GM19467 (cell line): Measurements from ENCODE around the gene PHYKPL.

Experiments used
- ATAC-seq: cut with Tn5 transposase; IDR thresholded peaks from one replicate; pipeline ENCODE4 v1.9.1; 2021; ENCODE audit warnings: mild to moderate bottlenecking, moderate library complexity; ENCODE audit not compliant: unreplicated experiment

Gene PHYKPL

GRCh38 chr5:178232124-178232919 is at the start of gene PHYKPL:
TSS of gene PHYKPL (minus strand) at chr5:178232802. CDS start at chr5:178232550, 252 bp downstream.
- ATAC-seq = peak; percentile 54

- ATAC-seq = no peak
Measured at GRCh38 chr5:178282391-178282790, 49.8 kb upstream of the PHYKPL start.

GRCh38 chr5:178281331-178281730 is 48.7 kb upstream of the PHYKPL start:
- ATAC-seq = no peak

DNA sequence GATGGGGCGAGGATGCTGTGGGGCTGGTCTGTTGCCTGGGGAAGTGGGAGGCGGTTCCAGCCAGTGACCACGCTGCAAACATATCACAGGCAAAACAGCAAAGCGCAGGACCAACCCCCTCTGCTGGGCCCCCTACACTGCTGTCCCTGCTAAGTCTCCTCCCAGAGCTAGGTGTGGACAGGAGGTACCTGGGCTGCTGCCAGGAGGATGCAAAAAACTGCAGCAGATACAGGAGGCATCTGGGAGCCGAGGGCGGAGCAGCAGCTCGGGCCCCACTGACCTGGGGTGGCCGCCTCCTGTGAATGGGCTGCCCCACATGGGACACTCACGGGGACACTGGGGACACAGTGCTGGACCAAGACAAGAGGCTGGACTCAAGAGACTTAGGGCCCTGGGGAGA is 48.0 kb upstream of the PHYKPL start:
- ATAC-seq = no peak

DNA sequence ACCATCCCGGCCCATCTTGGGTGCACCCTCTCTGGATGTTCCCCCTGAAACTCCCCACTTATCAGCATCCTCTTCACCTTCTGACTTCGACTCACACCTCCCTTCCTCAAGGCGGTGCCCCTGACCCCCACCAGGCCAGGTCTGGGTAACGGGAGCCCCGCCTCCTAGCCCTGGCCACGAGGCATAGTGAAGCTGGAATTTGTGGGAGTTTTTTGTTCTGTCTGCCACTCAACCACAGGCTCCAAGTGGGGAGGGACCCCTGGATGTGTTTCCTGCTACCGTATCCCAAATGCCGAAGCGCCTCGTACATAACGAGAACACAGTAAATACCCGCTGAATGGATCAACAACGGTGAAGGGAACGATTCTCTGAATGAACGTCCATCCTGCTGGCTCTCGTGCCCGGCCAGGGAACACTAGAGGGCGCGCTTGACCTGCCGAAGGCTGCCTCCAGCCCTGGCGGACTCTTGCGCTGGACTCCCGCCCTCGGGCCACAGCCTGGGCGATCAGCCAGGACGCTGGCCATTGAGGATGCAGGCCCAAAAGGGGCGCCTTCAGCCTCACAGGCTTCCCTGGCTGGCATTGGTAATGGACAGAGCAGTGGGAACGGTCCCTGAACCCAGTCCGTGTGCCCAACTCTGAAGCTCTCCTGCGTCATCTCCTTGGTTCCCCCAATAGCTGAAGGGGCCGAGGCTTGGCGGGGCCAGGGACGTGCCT is 47.3 kb upstream of the PHYKPL start:
- no peak for ATAC-seq

DNA sequence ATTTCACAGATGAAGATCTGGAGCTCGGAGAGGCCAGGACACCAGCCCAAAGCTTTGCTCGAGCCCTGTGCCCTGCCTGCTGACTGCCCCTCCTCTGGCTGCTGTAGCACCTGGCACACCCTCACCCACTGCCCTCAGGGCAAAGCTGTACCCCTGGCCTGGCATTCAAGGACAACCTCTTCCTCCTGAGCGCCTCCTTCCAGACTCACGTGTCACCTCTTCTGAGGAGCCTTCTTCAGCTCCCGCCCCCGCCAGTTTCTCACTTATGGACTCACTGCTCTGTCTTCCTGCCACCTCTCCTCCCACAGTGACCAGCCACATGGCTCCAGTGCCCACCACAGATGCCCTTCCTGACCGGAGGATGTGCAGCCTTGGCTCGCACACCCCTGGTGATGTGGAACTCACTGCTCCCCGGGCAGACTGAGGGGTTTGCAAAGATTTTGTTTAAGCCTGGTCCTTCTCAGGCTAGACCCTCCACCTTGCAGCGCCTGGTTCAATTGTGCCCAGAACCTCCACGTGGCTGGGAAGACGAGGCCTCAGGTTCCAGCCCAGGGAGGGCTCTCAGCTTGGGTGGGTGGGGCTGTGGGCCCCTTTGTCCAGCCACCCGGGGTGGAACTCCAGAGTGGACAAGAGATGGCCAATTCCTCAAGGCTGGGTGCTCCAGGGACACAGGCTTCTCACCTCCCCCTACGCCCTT is 46.6 kb upstream of the PHYKPL start:
- ATAC-seq = no peak

DNA sequence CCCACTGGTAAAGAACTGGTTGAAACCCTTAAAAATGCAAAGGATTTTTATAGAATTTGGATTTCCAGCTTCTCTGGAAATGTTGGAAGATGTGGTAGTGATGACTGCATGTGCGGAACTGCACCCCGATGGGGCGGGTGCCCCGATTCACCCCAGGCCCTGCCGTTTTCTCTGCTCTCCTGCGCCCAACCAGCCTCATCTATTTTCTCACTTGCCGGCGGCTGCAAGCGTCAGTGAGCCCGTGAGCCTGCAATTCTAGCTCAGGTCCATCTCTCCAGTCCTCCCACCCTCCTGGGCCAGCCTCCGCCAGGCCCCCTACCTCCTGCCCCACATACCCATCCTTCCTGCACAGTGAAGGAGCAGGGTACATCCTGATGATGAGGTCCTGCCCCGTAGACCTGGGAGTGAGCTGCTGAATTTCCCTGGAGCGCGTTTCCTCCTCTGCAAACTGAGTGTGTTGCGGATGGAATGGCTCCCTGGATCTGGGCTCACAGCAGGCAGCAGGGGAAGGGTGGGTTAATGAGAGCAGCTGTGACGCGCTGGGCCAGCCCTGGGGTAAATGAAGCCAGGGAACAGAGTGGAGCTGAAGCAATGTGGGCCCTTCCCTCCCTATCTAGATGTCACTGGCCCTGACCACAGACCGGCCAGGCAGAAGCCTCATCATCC is 45.9 kb upstream of the PHYKPL start:
- ATAC-seq = no peak

DNA sequence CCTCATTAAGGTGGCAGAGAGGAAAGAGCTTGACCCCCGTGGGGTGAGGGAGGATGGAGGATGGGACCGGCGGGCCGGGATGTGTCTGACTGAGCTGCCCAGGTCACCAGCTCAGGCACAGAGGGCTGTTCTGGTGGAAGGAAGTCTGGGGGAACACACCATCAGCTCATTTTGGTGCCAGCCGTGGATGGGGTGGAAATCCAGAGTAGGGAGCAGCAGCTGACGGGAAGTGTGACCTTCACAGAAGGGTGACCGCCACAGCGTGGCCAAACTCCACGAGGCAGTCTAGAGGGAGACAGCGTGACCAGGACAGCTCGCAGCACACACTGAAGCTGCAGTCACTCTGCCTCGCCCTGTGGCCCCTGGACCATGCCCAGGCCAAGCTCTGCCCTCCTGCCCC is 45.3 kb upstream of the PHYKPL start:
- no peak for ATAC-seq

GRCh38 chr5:178277346-178277745 is 44.7 kb upstream of the PHYKPL start:
- ATAC-seq = no peak

- no peak for ATAC-seq
Measured at GRCh38 chr5:178274781-178275537, 42.4 kb upstream of the PHYKPL start.

DNA sequence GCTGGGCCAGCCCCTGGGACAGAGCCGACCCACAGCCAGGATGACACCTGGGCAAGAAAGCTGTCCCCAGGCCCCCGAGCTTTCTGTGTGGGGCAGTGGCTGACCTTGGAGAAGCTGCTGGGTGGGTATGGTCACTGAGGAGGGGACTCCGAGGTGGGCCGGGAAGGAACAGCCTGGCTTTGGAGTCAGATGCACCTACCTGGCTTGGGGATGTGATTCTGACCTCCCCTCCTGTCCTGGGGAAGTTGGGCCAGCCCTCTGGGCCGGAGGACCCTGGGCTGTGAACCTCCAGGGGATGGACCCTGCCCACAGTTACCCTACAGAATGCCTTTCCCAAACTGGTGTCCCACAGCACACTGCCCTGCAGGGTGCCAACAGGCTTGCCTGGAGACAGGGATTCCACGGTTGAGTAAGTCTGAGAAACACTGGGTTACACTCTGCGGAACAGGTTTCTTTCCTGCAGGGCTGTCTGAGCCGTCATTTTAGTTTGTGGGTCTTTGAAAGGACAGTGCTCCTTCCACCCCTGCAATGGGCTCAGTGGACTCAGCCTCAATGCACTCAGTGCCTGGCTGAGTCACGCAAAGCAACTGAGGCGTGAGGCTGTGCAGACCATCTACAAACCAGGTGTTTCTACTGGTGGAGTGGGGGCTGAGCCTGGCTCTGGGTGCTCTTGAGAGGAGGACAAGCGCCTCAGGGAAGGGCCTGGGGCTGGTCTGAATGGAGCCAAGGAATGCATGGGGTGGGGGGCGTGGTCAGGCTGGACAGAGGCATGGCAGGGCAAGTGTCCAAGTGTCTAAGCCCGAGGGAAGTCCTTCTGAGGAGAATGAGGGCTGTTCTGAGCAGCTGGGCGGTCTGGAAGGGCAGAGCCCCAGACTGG is 41.3 kb upstream of the PHYKPL start:
- ATAC-seq = no peak

GRCh38 chr5:178273041-178273440 is 40.4 kb upstream of the PHYKPL start:
- no peak for ATAC-seq

- no peak for ATAC-seq
Measured at GRCh38 chr5:178272591-178272990, 40.0 kb upstream of the PHYKPL start.

- no peak for ATAC-seq
Measured at GRCh38 chr5:178271726-178272479, 39.3 kb upstream of the PHYKPL start.

DNA sequence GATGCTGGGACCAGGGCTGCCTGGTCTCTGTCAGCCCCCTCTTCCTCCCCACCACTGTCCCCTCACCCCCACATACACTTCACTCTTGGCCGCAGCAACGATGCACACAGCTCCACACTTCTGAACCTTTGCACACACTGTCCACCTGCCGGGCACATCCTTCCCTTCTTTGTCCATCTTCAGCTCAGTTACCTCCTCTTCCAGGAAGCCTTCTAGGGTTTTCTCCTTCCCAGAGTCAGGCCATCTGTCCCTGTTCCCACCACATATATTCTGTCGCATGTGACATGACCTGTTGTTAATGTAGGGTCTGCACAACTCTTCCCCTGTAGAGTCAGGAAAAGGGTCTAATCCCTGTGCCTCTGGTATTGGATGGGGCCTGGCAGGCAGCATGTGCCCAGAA is 38.6 kb upstream of the PHYKPL start:
- ATAC-seq = no peak

GRCh38 chr5:178269499-178269898 is 36.9 kb upstream of the PHYKPL start:
- no peak for ATAC-seq

DNA sequence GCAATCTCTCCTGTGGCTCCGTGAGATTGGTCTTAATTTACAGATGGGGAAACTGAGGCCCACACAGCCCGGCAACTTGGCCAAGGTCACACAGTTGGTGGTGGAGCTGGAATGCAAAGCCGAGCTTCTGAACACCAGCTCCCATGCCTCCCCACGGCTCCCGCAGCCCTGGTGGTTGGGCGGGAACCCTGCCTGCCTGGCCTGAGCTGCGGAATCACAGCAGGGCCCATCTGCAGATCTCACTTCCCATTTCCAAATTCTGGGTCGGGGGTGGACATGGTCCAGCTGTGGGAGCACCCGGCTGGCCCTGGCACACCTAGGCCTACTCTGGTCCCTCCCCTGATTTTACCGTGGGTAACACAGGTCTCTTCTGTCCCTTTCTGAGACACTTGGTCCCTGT is 35.3 kb upstream of the PHYKPL start:
- ATAC-seq = no peak

DNA sequence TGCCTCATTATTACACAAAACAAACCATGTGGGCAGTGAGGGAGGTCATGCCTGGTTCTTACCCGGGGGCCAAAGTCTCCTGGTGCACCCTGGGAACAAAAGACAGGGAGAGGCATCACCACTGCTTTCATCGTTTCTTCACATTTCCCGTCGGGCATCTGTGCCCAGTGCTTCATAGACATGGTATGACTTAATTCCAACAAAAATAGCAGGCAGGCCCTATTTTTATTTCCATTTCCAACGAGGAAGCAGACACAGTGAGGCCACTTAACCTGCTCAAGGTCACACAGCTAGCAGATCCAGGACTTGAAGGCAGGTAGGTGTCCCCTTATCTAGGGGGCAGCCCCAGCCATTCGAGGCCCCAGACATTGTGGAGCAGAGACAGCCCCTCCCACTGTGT is 34.6 kb upstream of the PHYKPL start:
- no peak for ATAC-seq

DNA sequence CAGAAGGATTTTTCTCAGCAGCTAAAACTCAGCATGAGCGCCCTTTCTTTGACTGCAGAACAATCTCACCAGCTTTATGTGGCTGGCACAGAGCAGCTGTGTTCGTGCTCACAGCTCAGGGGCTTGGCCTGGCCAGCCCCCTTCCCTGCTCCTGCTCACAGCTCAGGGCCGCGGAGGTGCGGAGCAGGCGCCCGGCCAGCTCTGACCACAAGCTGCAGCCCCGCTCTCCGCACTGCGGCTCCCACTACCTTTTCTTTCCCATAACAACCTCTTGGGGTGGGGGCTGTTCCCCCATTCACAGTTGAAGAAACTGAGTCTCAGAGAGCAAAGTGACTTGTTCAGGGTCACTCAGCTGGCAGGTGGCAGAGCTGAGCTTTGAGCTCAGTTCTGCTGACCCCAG is 34.0 kb upstream of the PHYKPL start:
- ATAC-seq = no peak
